Measurements from ENCODE around the gene CLTC. TPM values are rescaled to one million over a fixed set of nuclear protein-coding genes. Genes with fewer than 3 reads are reported as not detected.

The CLTC gene
- total RNA-seq, 1 donor from 2014 or later, result 113 TPM

DNA sequence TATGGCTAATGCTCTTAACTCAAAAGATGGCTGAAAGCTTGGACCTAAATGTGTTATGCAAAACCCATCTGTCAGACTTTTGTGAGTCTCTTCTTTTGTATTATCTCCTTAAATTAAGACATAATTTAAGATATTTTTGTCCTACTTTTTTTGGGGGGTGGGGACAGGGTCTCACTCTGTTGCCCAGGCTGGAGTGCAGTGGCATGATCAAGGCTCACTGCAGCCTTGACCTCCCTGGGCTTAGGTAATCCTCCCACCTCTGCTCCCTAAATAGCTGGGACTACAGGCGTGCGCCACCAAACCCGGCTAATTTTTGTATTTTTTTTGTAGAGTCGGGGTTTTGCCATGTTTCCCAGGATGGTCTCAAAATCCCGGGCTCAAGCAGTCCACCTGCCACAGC is 7.1 kb downstream of the CLTC start:
- TF ChIP-seq, protein P1, sequence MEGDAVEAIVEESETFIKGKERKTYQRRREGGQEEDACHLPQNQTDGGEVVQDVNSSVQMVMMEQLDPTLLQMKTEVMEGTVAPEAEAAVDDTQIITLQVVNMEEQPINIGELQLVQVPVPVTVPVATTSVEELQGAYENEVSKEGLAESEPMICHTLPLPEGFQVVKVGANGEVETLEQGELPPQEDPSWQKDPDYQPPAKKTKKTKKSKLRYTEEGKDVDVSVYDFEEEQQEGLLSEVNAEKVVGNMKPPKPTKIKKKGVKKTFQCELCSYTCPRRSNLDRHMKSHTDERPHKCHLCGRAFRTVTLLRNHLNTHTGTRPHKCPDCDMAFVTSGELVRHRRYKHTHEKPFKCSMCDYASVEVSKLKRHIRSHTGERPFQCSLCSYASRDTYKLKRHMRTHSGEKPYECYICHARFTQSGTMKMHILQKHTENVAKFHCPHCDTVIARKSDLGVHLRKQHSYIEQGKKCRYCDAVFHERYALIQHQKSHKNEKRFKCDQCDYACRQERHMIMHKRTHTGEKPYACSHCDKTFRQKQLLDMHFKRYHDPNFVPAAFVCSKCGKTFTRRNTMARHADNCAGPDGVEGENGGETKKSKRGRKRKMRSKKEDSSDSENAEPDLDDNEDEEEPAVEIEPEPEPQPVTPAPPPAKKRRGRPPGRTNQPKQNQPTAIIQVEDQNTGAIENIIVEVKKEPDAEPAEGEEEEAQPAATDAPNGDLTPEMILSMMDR (IDR thresholded peaks at IDR 0.05), result no peak
- TF ChIP-seq POLR2AphosphoS5 (IDR thresholded peaks at IDR 0.05; ENCODE audit: insufficient read depth in 1 of 2, low read depth in 1 of 2), result no peak
- no peak for TF ChIP-seq POLR2A (IDR thresholded peaks at IDR 0.05)
- peaks cover 85% of the 10 kb centered on the region for H3K4me1 ChIP-seq
- no peaks in the 10 kb centered on the region for H3K27me3 ChIP-seq
- intact Hi-C loops (cut with DNase I), result no loop called here
- DNase-seq (ENCODE audit: extremely low spot score in 2 of 2), result no peak
- no peak overlapping the region for H3K27ac ChIP-seq
- H3K36me3 ChIP-seq, result no peaks in the 10 kb centered on the region
- no peak overlapping the region for H3K4me3 ChIP-seq
- H3K9me3 ChIP-seq, result no peaks in the 10 kb centered on the region

DNA sequence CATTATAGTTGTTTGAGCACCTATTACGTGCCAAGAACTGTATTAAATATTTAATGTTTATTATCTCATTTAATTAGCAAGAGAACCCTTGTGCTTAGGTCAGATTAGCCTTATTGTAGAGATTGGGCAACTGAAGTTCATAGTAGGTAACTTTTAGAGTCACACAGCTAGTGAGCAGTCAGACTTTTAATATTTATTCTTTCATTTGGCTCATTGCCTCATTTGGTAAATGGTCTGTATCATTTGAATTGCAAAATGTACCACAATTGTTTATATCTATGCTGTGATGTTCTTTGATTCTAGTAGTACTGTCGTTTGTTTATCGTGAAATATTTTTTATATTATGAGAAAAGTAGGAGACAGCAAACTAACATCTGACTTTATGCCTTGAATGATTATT is 7.6 kb downstream of the CLTC start:
- H3K4me1 ChIP-seq, result peaks cover 81% of the 10 kb centered on the region
- DNase-seq (ENCODE audit: extremely low spot score in 2 of 2), result no peak
- no peak overlapping the region for H3K4me3 ChIP-seq
- intact Hi-C loops (cut with DNase I), result no loop called here
- H3K9me3 ChIP-seq, result no peaks in the 10 kb centered on the region
- no peak overlapping the region for H3K27ac ChIP-seq
- H3K27me3 ChIP-seq, result no peaks in the 10 kb centered on the region
- TF ChIP-seq, protein P1 (IDR thresholded peaks at IDR 0.05), result no peak
- no peak for TF ChIP-seq POLR2A (IDR thresholded peaks at IDR 0.05)
- TF ChIP-seq POLR2AphosphoS5 (IDR thresholded peaks at IDR 0.05; ENCODE audit: insufficient read depth in 1 of 2, low read depth in 1 of 2), result no peak
- H3K36me3 ChIP-seq, result no peaks in the 10 kb centered on the region

DNA sequence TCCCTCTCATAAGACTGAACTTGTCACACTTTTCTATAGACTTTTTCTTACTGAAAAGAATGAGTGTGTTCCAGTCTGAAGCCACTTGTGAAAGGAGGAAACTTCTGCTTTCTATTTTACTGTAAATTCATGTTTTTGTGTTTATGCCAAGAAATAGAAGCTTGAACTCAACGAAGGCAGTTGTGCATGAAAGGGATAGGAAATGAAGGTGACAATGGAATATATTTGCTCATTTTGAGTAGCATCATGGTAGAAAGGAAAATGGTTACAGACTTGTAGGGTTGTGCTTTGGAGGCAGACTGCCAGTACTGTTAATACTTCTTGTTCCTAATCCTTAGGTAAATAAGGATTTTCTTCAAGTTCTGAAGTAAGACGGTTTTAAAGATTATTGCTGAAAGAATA is 8.1 kb downstream of the CLTC start:
- Histone ChIP-seq H3K9me3 (no peaks in the 10 kb centered on the region), H3K4me1 (peaks cover 81% of the 10 kb centered on the region), H3K36me3 (no peaks in the 10 kb centered on the region), H3K27ac (no peak overlapping the region), H3K27me3 (no peaks in the 10 kb centered on the region), H3K4me3 (no peak overlapping the region)
- intact Hi-C loops (cut with DNase I), result no loop called here
- DNase-seq (ENCODE audit: extremely low spot score in 2 of 2), result no peak
- TF ChIP-seq POLR2AphosphoS5 (IDR thresholded peaks at IDR 0.05; ENCODE audit: insufficient read depth in 1 of 2, low read depth in 1 of 2) (no peak), POLR2A (IDR thresholded peaks at IDR 0.05) (no peak)
- TF ChIP-seq, protein P1 (IDR thresholded peaks at IDR 0.05), result no peak

DNA sequence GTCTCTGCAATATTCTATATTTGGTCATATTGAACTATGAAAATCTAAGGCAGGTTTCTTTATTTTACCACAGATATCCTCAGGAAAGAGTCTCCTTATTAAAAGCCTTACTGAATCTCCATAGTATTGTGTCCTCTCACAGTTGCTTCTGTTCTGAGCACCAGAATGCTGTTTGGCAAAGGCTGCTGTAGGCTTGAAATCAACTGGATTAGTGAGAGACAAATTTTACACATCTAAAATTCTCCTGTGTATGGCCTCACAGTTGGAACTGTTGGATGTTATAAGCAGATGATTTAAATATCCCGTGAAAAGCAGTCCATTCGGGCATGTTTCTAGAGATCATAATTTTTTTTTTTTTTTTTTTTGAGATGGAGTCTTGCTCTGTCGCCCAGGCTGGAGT is 9.5 kb downstream of the CLTC start:
- H3K4me1 ChIP-seq, result peaks cover 83% of the 10 kb centered on the region
- H3K27ac ChIP-seq, result no peak overlapping the region
- H3K27me3 ChIP-seq, result no peaks in the 10 kb centered on the region
- DNase-seq (ENCODE audit: extremely low spot score in 2 of 2), result no peak
- no peaks in the 10 kb centered on the region for H3K9me3 ChIP-seq
- intact Hi-C loops (cut with DNase I), result no loop called here
- no peak overlapping the region for H3K4me3 ChIP-seq
- no peak for TF ChIP-seq POLR2AphosphoS5 (IDR thresholded peaks at IDR 0.05; ENCODE audit: insufficient read depth in 1 of 2, low read depth in 1 of 2)
- TF ChIP-seq, protein P1 (IDR thresholded peaks at IDR 0.05), result no peak
- no peak for TF ChIP-seq POLR2A (IDR thresholded peaks at IDR 0.05)
- no peaks in the 10 kb centered on the region for H3K36me3 ChIP-seq

DNA sequence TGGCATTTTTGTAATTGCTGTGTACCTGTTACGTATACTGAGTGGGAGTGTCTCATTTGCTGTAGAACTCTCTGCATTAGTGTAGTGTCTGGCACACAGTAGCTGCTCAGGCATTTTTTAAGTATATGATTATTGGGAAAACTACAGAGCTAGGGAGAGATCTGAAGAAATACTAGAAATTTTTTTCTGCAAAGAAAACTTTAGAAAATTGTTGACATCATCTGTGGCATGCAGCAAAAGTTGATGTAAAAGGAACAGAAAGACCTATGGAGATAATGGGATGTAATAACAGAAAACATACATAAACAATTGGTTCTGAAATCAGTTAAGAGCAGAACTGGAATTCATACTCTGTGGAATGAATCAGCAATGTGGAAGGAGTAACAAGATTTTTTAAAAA is 11.6 kb downstream of the CLTC start:
- no peak for DNase-seq (ENCODE audit: extremely low spot score in 2 of 2)
- H3K27me3 ChIP-seq, result no peaks in the 10 kb centered on the region
- H3K36me3 ChIP-seq, result no peaks in the 10 kb centered on the region
- intact Hi-C loops (cut with DNase I), result no loop called here
- H3K27ac ChIP-seq, result no peak overlapping the region
- no peak for TF ChIP-seq POLR2A (IDR thresholded peaks at IDR 0.05)
- no peak for TF ChIP-seq POLR2AphosphoS5 (IDR thresholded peaks at IDR 0.05; ENCODE audit: insufficient read depth in 1 of 2, low read depth in 1 of 2)
- TF ChIP-seq, protein P1 (IDR thresholded peaks at IDR 0.05), result no peak
- H3K9me3 ChIP-seq, result no peaks in the 10 kb centered on the region
- no peak overlapping the region for H3K4me3 ChIP-seq
- peaks cover 80% of the 10 kb centered on the region for H3K4me1 ChIP-seq
